LoVo (cell line): ENCODE results near the gene TUBB2B.

Source experiments
- DNase-seq: peaks from one replicate; pipeline ENCODE4 v3.0.0-alpha.2; 2016; ENCODE audit warnings: low spot score

The TUBB2B gene

GRCh38 chr6:3232017-3232945, 4.8 kb upstream of the TUBB2B start:
- no peak for DNase-seq

DNA sequence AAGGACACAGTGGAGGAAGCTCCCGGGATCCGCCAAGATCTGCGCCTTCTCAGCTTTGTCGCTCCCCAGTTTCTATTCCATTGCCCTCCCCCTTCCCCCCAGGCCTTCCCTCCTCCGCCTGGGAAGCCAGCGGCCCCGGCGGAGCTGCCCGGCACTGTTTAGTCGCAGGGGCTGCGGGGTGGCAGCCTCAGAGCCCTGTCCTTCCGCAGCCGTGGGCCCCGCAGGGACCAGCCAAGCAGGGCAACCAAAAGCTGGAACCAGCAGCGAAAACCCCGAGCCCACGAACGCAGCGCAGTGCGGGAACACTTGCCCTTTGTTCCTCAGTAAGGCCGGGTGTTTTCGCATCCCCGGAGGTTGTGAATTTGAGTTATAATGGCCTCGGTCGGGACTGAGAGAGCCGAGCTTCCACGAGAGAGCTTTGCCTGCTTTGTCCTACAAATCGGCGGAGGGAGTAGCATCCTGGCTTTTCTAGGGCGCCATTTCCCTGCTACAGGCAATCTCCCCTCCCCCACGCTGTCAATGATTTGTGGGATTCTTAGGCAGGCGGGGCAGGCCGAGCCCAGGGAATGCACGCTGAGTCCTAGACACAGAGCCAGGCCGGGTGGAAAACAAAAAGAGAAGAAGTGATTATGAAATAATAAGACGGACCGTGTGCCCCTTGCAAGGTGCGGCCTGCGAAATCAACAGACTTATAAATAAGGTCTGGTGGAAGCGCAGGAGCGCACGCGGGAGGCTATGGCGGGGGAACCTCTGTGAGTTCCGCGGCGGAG, 4.0 kb upstream of the TUBB2B start:
- DNase-seq, result peak; percentile 90

DNA sequence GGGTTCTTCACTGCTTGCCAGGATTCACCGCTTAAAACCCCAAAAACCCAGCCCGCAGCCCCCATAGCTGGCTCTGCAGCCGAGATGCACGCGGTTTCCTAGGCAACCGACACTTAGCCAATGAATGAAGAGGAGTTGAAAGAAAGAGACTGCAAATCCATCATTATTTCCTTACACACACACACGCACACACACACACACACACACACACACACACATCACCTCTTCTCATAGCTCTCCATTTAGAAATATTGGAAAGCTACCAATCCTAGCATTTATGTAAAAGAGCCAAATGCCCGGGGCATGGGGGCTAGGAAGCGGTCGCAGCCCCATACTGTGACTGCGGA, 3.4 kb upstream of the TUBB2B start:
- DNase-seq, result no peak

DNA sequence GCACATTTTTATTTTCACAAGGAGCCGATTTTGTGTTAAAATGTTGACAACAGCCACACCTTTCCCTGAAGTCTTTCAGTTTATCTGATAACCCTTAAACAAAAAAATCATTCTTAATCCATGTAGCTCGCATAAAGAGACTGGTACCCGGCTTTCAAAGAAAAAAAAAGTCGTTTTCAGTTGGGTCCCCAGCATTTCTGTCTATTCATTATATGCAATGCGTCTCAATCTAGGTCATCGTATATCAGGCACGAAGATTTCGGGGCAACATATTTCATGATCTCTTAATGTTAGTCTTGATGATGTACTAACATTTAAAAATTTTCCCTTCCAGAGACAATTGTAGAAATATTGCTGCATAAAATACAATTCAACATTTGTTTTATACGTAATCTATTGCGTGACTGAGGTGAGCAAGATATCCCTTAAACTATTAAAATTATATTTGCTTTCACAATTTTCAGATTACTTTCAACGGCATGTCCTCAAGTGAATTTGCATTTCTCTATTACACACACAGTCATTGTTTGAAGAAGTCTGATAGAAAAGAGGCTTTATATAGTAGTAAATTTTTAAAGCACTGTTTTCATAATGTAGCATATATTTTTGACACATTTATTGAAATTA, 2.9 kb upstream of the TUBB2B start:
- no peak for DNase-seq

- no peak for DNase-seq
Observed at GRCh38 chr6:3229566-3230178, 2.2 kb upstream of the TUBB2B start.

DNA sequence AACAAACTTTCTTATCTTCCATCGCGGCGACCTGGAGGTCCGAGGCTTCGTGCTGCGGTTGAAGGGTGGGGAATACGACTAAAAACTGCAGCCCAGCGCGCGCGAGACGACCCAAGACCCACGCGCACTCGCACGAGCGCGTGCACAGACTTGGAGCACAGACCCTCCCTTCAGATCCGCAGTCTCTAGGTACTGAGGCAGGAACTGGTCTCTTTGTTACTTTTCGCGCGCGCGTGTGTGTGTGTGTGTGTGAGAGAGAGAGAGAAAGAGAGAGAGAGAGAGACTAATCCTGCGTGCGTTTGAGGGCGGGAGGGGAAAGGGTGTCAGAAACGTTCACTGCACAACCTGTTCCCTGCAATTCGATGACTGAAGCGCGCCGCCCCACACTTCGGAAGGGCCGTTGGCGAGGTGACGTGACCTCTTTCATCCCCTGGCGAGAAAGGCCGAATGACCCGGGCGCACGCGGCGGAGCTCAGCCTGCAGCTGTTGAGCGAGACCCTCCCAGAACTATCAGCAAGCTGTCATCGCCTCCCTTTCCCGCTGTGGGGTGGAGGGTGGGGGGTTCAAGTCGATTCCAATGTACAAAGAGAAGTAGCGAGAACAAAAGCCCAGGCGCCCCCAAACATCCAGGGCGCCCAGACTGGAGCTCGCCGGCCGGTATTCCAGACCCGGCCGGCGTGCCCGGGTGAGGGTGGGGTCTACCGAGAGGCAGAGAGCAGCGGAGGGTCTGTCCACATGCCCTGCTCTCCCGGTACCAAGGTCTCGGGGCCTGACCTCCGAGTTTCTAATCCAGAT, 1.5 kb upstream of the TUBB2B start:
- DNase-seq, result no peak

DNA sequence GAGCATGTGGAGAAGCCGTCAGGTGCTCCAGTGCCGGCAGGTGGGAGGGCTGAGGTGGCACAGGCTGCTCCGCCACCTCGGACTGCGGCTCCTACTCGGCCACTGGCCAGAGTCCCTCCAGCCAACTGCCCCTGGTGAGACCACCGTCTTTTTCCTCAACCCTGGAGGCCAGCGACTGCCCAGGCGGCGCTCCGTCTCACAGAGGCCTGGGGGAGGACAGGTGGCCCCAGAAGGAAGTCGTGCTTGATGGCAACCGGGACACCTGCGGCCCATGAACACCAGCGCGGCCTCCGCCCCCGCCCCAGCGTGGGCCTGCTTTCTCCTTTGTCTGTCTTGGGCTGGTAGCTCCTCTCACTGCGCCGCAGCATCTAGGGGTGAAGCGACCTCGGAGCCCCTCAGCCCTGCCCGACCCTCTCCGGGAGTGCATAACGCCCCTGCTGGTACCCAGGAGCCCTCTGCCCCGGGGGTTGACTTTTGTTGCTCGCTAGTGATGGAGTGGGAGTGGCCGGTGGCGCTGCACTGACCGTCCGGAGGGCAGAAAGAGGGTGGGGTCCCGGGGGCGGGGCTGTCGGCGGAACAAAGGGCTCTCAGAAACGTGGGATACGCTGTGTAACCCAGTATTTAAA, 706 bp upstream of the TUBB2B start:
- DNase-seq, result no peak

GRCh38 chr6:3226481-3227362, 731 bp downstream of the TUBB2B start:
- peak; percentile 23 for DNase-seq

DNA sequence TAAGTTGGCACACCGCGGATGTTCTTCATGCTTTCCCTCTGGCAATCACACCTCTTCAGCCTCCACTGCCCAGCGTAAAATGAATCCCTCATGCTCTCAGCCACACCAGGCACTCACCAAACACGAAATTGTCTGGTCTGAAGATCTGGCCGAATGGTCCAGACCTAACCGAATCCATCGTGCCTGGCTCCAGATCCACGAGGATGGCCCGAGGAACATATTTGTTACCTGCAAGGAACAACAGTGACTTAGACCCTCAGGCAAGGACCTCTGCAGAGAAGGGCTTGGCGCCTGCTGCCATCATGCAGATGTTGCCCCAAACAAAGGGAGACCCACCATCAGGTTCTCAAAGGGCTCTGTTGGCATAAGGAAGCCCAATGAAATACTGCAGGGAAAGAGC, 1.4 kb downstream of the TUBB2B start:
- no peak for DNase-seq

- DNase-seq, result no peak
Observed at GRCh38 chr6:3222506-3223038, 4.9 kb downstream of the TUBB2B start.

DNA sequence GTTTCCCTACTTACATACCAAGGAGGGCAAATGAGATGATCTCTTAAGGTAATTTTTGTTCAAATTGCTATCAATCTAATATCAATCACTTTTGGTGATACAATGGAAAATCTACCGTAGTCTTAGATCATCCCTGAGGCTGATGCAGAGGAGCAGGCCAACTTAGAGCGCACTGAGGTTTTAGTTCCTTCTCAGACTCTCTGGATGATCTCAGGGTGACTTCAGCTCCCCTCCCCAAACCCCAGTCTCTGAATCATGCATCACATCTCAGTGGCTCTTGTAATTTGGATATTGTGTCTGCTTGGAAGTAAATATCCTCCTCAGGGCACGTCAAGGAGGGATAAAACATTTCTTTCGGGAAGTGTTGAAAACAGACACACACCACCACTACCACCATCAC, 5.9 kb downstream of the TUBB2B start:
- DNase-seq, result no peak

DNA sequence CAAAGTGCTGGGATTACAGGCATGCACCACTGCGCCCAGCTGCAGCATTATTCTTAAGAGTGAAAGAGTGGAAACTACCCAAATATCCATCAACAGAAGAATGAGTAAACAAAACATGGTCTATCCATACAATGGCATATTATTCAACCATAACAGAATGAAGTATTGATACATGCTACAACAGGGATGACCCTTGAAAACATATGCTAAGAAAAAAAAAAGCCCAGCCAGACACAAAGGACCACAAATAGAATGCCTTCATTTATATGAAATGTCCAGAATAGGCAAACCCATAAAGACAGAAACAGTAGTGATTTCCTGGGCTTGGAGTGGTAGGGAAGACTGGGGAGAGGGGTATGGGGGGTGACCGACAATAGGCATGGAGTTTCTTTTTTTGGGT, 7.1 kb downstream of the TUBB2B start:
- DNase-seq, result no peak

DNA sequence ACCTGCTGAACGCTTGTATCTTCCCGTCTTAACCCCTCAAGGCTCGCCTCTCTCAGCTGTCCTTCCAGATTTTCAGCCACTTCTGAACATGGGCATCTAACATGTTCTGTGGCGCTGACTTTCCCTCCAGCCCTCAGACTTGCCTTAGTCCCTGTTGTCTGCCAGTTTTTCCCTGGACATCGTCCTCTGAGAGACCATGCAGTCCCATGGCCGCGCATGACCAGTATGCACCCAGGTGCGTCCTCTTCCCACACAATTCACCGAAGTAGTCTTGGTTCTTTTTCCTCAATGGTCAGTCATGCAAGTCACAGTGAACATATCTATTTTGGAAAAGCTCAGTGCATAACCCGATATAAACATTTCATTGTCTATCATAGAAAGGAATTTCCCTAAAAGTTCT, 9.2 kb downstream of the TUBB2B start:
- no peak for DNase-seq

DNA sequence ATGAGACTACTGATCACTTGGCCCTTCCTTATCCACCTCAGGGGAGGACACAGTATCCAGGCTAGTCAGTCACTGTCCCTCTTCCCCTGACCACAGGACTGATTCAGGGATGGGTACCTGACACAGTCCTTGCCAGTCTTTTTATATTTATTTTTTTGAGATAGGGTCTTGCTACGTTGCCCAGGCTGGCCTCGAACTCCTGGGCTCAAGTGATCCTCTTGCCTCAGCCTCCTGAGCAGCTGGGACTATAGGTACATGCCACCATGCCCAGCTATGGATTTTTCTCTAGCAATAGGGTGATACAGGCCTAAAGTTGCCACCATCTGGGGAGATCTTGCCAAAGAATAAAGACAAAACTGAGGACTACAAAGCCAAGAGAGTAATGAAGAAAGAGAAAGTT, 10.2 kb downstream of the TUBB2B start:
- DNase-seq, result no peak

GRCh38 chr6:3214898-3215297, 12.6 kb downstream of the TUBB2B start:
- no peak for DNase-seq

- DNase-seq, result no peak
Observed at GRCh38 chr6:3213334-3213695, 14.1 kb downstream of the TUBB2B start.

- no peak for DNase-seq
Observed at GRCh38 chr6:3212261-3212660, 15.2 kb downstream of the TUBB2B start.

GRCh38 chr6:3211681-3212080, 15.8 kb downstream of the TUBB2B start:
- DNase-seq, result no peak

- DNase-seq, result no peak
Observed at GRCh38 chr6:3210024-3210610, 17.3 kb downstream of the TUBB2B start.
